HG03460 (cell line): Measurements from ENCODE around the gene ANKRD42.

Experiments used
- ATAC-seq: cut with Tn5 transposase; IDR thresholded peaks from one replicate; pipeline ENCODE4 v1.9.1; 2021; ENCODE audit not compliant: unreplicated experiment

ANKRD42 gene

GRCh38 chr11:83285151-83285770 is 91.7 kb downstream of the ANKRD42 start:
- peak; percentile 44 for ATAC-seq

GRCh38 chr11:83285771-83286528 is 92.4 kb downstream of the ANKRD42 start, which contains the start of gene CCDC90B:
Gene CCDC90B (minus strand): TSS chr11:83286367. CDS start chr11:83285972, 395 bp downstream.
- ATAC-seq: peak; percentile 90

DNA sequence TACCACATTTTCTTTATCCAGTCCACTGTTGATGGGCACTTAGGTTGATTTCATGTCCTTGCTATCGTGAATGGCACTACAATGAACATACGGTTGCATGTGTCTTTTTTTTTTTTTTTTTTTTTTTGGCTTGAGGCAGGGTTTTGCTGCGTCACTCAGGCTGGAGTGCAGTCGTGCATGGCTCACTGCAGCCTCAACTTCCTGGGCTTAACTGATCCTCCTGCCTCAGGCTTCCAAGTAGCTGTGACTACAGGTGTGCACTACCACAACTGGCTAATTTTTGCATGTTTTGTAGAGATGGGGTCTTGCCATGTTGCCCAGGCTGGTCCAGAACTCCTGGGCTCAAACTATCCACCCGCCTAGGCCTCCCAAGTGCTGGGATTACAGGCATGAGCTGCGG is 94.1 kb downstream of the ANKRD42 start:
- ATAC-seq: no peak

DNA sequence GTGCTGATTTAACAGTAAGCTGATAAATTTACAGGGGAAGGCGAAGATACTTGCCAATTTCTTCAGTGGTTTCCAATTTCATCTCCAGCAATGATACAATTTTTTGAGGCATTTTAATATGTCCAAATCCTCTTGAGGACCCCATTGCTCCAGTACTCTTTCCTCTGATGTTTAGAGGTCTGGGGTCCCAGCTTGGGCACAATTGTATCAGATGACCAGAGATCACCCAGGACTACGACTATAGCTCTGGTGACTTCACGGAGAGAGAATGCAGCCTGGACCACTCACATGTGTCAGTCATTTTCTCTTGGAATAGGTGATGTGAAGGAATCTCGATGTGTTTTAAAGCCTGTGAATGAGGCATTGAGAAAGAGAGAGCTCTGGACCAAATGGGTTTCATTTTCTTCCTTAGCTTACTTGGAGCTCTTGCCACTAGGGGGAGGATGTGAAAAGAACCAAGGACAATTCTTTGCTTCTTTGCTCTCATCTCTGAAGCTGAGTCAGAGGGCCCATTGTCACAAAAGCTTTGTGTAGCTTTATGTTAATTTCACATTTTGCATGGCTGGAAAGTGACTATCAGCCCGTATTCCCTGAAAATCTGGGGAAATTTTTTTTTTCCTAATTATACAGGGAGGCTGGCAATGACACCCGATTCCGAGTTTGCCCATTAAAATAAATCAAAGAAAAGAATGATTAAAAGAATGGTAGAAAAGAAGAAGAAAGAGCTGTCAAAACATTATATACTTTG is 99.4 kb downstream of the ANKRD42 start:
- ATAC-seq: peak; percentile 63

DNA sequence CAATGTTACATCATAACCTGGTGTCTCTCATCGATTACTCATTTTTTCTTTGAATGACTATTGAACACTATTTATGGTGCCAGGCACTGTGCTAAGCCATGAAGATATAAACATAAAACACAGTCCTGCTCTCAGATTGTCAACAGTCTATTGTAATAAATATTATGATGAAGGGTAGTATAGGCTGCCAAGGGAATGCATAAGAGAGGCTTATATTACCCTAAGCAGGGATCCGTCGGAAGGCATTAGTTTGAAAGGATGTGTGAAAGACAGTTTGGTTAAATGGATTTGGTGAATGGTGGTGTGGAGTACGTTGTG is 99.9 kb downstream of the ANKRD42 start:
- ATAC-seq: no peak

- ATAC-seq: no peak
These were observed 100.7 kb downstream of the ANKRD42 start for GRCh38 chr11:83294208-83294607.
